GM11168 (cell line): ENCODE data around the gene HIBCH.
"Not testable (repeated sequence)": the region's sequence is repeated elsewhere in the genome, so short reads cannot be mapped to it uniquely, and the experiment has no call there.

Experiments
- in situ Hi-C: fragments of 300-500 bp; cut with MboI; formaldehyde crosslinking; loops from one replicate; pipeline ENCODE4 v1.12.0; 2022; ENCODE audit warnings: low sequenced_read_pairs; ENCODE audit not compliant: unreplicated experiment

HIBCH gene, protein sequence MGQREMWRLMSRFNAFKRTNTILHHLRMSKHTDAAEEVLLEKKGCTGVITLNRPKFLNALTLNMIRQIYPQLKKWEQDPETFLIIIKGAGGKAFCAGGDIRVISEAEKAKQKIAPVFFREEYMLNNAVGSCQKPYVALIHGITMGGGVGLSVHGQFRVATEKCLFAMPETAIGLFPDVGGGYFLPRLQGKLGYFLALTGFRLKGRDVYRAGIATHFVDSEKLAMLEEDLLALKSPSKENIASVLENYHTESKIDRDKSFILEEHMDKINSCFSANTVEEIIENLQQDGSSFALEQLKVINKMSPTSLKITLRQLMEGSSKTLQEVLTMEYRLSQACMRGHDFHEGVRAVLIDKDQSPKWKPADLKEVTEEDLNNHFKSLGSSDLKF

DNA sequence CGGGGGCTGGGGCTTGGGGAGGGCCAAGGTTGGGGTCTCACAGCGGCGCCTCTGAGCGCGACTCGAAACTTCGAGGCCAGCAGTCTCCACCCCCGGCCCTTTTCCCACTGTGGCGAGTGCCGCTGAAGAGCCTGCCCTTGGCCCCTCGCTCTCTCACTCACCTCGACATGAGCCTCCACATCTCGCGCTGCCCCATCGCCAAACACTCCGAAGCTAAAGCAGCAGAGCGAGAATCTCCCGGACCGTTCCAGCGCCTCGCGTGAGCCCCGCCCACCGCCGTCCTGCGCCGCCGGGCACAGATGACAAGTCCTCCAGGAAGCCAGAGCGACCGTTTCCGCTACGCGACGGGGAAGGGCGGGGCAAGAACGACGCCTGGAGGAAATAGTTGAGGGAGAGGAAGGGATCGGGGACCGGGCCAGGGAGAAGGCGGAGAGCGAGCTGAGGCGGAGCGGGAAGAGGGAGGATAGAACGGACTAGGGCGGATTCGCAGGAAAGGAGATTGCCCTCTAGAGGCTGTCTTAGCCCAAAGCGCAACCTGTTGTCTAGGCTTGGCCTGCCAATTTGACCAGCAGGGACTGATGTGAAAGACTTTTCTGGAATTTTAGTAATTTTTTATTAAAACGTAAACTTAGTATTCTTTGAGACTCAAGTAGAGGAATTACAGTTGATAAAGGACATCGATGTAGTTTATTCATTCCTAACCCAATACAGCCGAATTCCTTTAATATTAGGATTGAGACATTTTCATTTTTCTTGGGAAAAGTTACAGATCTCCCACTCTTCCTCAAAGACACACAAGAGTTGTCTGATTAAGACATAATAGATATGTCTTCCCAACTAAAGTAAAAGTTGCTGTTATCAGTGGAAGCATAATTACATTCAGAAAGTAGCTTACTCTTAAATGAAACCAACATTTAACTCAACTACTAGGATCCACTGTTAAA is at the start of gene HIBCH:
HIBCH (minus strand) TSS at position 272 of the 944 bp plus-strand sequence; CDS start at position 196, 76 bp downstream.
- in situ Hi-C loops = no loop called here

DNA sequence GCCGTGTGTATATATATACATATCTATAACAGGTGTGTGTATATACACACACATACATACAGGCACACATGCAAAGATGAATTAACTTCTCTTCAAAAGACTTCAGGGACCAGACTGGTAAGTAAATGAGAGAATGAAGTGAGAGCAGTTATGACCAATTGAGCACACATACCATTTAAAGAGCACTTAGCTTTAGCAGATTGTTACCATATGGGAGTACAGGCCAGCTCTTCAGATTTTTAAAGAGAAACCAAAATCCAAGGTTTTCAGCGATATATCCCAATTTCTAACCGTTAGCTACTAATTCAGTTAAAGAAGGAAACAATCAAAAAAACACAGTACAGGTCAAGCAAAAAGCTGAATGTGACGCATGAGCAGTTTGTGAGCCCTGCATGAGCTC is 47.5 kb upstream of the HIBCH start:
- in situ Hi-C loops = no loop called here

DNA sequence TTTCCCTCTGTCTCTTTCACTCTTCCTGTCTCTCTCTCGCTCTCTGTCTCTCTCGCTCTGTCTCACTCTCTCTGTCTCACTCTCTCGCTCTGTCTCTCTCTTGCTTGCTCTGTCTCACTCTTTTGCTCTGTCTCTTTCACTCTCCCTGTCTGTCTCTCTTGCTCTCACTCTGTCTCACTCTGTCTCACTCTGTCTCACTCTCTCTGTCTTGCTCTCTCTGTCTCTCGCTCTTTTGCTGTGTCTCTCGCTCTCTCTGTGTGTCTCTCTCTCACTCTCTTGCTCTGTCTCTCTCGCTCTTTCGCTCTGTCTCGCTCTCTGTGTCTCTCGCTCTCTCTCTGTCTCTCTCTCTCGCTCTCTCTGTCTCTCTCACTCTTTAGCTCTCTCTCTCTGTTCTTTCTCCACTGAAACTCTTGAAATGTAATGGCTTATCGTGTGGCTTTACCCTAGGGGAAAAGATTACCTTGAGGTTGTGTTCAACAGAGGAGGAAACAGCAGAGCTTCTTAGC is 46.7 kb upstream of the HIBCH start:
- in situ Hi-C loops = no loop called here

DNA sequence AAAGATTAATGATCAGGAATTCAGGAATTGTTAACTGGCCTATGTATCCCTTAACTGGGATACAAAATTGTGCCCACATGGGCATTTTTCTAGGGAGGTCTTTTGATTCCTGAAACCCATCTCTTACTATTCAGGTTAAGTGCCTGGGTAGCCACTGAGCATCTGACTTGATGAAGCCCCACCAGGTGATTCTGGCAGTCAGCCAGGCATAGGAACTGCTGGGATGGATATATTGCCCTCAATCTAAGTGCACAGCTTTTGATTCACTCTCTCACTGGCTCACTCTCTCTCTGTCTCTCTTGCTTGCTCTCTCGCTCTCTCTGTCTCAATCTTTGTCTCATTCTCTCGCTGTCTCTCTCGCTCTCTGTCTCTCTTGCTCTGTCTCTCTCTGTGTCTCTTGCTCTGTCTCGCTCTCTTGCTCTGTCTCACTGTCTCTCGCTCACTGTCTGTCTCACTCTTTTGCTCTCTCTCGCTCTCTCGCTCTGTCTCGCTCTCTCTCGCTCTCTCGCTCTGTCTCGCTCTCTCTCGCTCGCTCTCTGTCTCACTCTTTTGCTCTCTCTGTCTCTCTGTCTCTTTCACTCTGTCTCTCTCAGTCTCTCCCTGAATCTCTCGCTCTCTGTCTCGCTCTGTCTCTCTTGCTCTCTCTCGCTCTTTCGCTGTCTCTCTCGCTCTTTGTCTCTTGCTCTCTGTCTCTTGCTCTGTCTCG is 46.0 kb upstream of the HIBCH start:
- in situ Hi-C loops = no loop called here

DNA sequence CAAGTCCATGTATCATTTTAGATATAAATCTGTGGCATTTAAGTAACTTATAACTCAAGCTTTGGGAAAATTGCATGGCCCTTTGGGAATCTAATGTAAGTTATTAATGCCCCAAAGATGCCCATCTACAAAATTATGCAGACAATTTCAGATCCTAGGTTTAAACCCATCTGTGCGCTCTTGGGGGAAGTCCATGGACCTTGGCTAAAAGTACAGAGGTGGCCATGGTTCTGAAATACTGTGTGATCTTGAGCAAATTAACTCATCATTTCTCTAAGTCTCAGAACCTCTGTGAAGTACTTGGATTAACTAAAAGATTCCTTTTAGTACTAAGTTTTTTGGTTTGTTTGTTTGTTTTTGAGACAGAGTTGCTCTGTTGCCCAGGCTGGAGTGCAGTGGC is 43.3 kb upstream of the HIBCH start:
- in situ Hi-C loops = no loop called here

DNA sequence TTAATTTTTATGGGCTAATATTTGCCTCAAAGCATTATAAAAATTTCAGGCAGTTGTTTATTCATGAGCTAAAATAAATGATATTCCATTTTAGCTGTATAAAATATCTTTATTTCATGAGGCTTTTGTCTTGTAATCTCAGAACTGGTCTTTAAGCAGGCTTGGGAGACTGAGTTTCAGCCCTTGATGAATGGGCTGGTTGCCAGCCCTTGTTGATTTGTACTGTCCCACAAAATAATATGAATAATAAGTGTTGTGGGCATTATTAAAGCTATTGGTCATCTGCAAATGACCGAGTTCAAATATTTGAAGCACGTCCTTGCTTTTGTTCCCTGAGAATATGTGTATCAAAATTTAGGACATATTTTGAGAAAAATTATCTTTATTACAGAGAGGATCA is 41.9 kb upstream of the HIBCH start:
- in situ Hi-C loops = no loop called here

DNA sequence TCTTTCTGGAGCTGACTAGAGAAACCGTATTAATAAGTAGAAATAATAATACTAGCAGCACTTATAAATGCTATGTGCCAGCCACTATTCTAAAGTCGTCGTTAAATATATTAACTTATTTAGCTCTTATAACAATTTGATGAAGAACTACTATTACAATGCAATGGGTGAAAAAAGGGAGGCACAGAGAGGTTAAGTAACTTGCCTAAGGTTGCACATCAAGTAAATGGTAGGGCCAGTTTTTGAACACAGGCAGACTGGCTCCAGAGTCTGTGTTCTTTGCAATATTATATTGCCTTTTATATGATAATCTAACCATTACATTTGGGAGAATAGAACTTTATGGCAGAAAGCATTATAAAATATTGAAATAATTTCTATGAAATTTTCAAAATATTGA is 41.3 kb upstream of the HIBCH start:
- in situ Hi-C loops = no loop called here

DNA sequence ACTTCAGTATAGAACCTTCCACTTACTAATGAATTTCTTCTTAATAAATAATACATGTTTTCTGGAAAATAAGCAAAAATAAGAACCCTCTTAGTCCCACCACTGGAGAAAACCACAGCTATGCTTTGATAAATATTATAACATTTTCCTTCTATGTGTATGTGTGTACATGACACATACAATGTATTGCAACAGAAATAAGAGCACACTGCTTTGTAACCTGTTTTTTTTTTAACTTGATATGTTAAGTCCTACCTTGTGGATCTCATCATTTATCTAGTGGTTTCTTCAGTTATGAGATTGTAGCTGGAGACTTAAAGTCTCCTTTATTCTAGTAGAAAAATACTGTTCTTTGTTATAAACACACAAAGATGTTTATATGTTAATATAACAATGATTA is 40.9 kb upstream of the HIBCH start:
- in situ Hi-C loops = no loop called here

DNA sequence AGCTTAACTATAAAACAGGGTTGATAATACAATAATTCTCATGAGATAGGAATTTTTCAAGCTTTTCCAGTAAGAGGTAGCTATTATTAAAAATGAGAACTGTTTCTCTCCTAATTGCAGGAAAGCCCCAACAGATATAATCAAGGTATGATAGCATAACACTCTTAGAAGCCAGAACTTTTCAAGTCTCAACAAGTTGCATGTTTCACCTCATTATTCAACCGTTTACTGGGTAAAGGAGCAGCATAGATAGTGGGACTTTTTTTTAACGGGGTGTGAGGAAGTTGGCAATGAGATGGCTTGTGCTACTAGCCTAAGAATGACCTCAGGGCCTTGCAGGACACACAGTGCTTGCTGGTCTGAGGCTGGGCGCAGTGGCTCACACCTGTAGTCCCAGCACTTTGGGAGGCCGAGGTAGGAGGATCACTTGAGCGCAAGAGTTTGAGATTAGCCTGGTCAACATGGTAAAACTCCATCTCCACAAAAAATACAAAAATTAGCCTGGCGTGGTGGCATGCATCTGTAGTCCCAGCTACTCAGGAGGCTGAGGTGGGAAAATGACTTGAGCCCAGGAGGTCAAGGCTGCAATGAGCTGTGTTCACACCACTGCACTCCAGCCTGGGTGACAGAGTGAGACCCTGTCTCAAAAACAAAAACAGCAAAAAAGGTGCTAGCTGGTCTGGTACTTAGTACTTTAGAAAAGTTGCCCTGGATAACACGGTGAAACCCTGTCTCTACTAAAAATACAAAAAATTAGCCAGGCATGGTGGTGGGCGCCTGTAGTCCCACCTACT is 39.2 kb upstream of the HIBCH start:
- in situ Hi-C loops = not testable (repeated sequence)

DNA sequence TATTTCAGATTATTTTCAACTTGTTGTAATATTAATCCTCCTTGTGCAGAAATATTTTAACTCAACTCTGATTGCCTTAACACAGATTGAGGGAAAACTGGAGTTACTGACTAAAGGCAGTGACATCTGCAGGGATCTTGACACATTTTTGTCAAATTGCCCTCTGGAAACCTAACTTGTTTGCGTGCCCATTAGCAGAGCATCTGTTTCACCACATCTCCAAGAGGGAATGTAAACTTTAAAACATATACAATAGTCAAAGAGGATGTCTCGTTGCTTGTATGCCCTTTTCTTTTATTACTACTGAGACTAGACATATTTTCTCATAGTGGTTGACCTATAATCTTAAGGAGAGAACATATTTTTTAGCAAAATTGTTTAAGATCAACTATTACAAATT is 38.0 kb upstream of the HIBCH start:
- in situ Hi-C loops = no loop called here

DNA sequence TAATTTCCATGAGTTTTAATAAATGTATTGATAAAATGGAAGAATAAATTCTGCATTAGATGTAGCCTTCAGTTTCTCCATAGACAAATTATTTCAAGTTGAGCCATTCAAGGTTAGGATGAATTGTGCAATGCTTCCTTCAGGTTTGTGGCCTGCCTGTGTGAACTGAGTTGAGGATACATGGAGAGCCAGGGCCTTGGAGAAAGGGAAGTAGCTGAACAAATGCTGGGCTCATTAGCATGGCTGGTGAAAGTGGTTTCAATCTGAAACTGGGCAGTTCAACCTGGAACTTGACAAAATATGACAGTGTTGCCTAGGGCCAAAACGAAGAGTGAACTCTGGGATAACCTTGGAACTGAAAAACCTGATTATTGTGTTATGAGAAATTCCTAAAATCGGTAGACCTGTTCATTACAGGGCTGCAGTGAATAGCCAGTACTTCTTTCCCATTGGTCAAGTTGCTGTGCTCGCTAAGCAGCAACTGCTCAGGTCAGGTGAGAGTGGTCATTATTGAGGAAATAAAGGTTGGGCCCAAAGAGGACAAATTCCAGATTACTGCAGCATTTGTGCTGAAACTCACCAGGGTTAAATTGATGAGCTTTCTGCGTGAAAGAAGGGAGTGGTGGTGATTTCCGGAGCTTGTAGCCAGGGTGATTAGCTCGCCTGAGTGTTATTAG is 36.5 kb upstream of the HIBCH start:
- in situ Hi-C loops = no loop called here

DNA sequence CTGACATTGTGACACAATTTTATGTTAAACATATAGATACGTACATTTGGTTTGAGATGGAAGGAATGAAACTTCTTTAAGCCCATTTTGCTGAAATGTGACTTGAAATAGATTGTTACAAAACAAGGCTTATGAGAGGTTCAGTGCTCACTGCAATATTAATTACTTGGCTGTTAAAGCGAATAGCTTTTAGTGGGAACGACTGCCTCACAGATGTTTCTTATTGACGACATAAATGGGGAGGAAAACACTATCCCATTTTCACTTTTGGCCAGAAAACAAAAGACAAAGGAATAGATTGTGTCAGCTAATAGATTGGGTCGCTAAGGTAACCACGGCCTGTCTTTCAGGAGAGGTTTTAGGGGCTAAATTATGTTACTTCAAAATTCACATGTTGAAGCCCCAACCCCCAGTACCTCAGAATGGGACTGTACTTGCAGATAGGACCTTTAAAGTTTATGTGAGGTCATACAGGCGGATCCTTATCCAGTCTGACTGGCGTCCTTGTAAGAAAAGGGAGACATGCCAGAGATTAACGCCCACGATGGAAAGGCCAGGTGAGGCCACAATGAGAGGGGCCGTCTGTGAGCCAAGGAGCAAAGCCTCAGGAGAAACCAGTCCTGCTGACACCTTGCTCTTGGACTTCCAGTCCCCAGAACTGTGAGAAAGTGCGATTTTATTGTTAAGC is 34.5 kb upstream of the HIBCH start:
- in situ Hi-C loops = no loop called here

DNA sequence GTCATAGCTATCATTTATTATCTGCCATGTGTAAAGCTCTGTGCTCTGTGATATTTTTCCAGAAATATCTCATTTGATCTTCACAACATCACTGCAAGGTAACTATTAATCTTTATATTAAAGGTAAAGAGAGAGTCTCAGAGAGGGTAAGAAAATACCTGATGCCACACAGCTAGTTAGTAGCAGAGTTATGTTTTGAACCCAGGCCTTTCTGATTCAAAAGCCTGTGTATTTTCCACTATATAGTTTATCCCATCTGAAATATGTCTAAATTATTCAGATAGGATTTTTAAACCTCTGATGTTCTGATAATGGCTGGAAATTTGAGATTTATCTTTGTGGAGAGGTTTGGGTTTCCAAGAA is 33.9 kb upstream of the HIBCH start:
- in situ Hi-C loops = no loop called here

DNA sequence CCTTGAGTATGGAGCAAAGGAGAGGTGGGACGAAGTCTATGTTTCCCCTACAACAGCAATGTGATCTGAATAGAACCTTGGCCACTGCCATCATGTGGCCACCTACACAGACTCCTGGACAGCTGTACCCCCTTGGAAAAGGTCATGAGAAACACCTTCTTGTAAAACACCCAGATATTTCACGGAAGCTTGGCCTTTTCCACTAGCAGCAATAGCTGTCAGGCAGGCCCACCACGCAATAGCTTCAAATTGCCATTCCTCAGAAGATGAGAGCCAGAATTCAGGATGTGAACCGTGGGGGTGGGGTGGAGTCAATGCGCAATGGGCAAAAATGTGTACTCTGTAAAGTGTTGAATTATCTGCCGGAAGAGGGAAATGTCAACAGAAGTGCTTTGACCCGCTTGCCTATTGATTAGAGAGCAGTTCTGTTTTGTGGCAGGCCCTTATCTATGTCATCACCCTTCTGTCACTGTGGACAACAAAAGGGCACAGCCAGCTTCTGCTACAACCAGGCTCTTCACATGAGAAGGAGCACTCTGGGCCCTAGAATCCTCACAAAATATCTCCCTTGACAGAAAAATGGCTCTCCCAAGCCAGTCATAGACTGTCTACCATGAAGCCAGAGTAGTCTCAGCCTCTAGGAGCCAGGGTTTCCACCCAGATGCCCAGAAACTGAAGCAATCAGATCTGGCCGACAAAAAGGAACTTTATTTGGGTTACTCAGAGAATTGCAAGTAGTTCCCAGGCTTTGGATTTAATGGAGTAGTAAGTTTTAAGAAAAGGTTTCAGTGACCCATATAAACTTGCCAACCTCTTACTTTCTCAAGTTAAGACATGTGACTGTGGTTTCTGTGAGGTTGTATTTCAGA is 33.3 kb upstream of the HIBCH start:
- in situ Hi-C loops = no loop called here

DNA sequence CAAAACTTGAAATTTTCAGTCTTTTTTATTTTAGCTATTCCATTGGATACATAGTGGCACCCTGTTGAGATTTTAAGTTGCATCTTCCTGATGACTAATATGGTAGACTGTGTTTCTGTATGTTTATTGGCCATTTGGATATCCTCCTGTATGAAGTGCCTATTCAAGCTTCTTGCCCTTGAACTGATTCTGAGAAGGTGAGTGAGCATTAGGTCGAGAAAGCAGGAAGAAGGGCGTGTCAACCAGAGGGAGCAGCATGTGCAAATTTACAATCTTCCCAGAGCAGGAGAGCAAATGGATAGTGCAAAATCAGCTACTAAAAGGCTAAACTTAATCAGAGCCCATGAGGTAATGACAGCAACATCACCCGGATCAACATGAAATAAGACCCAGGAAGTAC is 32.3 kb upstream of the HIBCH start:
- in situ Hi-C loops = no loop called here

DNA sequence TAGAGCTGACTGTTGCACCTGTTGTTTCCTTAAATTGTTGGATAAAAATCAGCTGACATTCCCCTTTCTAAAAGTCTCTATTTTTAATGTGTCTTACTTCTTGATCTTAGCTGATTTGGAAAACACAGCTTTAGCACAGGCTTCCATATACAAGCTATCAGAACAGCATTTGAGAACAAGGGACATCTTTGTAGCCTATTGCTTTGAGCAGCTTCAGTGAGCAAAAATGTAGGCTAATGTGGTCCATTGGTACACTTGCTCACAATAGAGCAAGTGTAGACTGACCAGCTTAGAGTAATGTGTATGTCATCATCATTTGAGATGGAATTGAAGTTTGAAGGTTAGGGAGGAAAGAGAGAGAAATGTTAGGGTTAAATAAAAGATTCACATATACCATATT is 30.7 kb upstream of the HIBCH start:
- in situ Hi-C loops = no loop called here

DNA sequence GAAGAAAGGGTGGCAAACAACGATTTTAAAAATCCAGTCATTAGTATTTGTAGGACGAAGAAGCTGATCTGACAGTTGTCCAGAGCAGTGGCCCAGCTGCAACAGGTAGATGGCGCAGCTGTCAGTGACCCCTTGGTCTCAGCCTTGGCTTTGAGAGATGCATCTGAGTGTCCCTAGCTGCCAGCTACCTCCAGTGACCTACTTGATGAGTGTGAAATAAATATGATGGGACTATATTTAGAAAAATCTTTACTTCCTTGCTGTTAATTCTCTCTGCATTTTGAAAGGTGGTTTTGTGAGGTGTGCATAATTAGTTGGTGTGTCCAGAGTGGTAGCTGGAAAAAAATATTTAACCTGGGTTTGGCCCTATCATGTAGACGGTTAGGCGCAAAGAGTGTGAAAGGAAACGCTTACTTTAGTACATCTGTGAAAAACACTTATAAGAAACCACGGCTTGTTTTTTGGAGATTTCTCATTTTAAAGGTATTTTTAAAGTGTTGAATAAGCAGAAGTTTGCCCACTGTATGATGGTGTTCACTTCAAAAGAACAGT is 24.7 kb upstream of the HIBCH start:
- in situ Hi-C loops = no loop called here
